K562 (cell line): Measurements from ENCODE around the gene TUBB2A. TPM values are rescaled to one million over a fixed set of nuclear protein-coding genes. Genes with fewer than 3 reads are reported as not detected.

Experiments
- BDP1 ChIP-seq: IDR thresholded peaks from 3 replicates; pipeline ENCODE4 v1.6.1; 2011; ENCODE audit not compliant: insufficient read length, insufficient read depth
- BRCA1 ChIP-seq, 2 experiments: fragments of 450-650 bp in 1 of 2; sonication (generic) in 1 of 2; formaldehyde crosslinking in 1 of 2; IDR thresholded peaks; 2 replicates each; pipeline versions ENCODE4 v1.5.0 to v1.6.1; 2017 to 2020; ENCODE audit warnings: mild to moderate bottlenecking in 1 of 2, missing genetic modification reagents in 1 of 2
- CBX2 ChIP-seq: fragments of 200-600 bp; sonication (generic); IDR thresholded peaks from one replicate; pipeline ENCODE4 v1.6.1; 2012; ENCODE audit warnings: mild to moderate bottlenecking, low read length, inconsistent platforms; ENCODE audit not compliant: insufficient read depth, poor library complexity, severe bottlenecking
- GTF2F1 ChIP-seq: IDR thresholded peaks from 2 replicates; pipeline ENCODE4 v1.6.1; 2011; ENCODE audit warnings: low read depth, low read length, improper control_type of control experiment
- HCFC1 ChIP-seq: IDR thresholded peaks from 2 replicates; pipeline ENCODE4 v1.6.1; 2012; ENCODE audit warnings: low read depth, low read length, improper control_type of control experiment
- HDAC1 ChIP-seq, 2 experiments: fragments of 450-650 bp; IDR thresholded peaks; 2 replicates each; pipeline ENCODE4 v1.6.1; 2016 to 2017; ENCODE audit warnings: inconsistent platforms in 1 of 2, mild to moderate bottlenecking in 1 of 2, moderate library complexity in 1 of 2
- HDAC3 ChIP-seq: fragments of 450-650 bp; IDR thresholded peaks from 2 replicates; pipeline ENCODE4 v1.6.1; 2018; ENCODE audit warnings: borderline replicate concordance, mild to moderate bottlenecking, moderate library complexity; ENCODE audit not compliant: partially characterized antibody
- HIVEP1 ChIP-seq: fragments of 250-450 bp; sonication (Bioruptor Pico); IDR thresholded peaks from 2 replicates; pipeline ENCODE4 v1.4.0; 2020; ENCODE audit warnings: mild to moderate bottlenecking
- HNRNPUL1 ChIP-seq: fragments of 200-400 bp; formaldehyde crosslinking; IDR thresholded peaks from 2 replicates; pipeline ENCODE4 v1.6.1; 2017; ENCODE audit warnings: low read length
- JUNB ChIP-seq: fragments of 450-650 bp; formaldehyde crosslinking; conservative IDR thresholded peaks from 2 replicates; pipeline ENCODE4 v1.4.0; 2020; ENCODE audit warnings: mild to moderate bottlenecking
- JUND ChIP-seq, 2 experiments: IDR thresholded peaks; 2 replicates in 1 of 2; 3 replicates in 1 of 2; pipeline ENCODE4 v1.6.1; 2011; ENCODE audit warnings: borderline replicate concordance in 2 of 2, low read depth in 2 of 2, low read length in 2 of 2, improper control_type of control experiment in 1 of 2, missing biosample characterization in 1 of 2, missing genetic modification characterization in 1 of 2, missing genetic modification reagents in 1 of 2
- MAX ChIP-seq: sonication (generic); formaldehyde crosslinking; IDR thresholded peaks from 2 replicates; pipeline ENCODE4 v1.9.0; 2022; ENCODE audit warnings: mild to moderate bottlenecking, missing genetic modification reagents
- MCM5 ChIP-seq: fragments of 450-650 bp; IDR thresholded peaks from 2 replicates; pipeline ENCODE4 v1.6.1; 2016; ENCODE audit warnings: low read depth
- MCM7 ChIP-seq, 2 experiments: fragments of 450-650 bp; IDR thresholded peaks; 2 replicates each; pipeline ENCODE4 v1.6.1; 2016 to 2018
- NCOA6 ChIP-seq: fragments of 450-650 bp; IDR thresholded peaks from 2 replicates; pipeline ENCODE4 v1.6.1; 2017; ENCODE audit warnings: mild to moderate bottlenecking
- NR4A1 ChIP-seq, 2 experiments: fragments of 250-450 bp in 1 of 2; fragments of 450-650 bp in 1 of 2; sonication (Bioruptor Pico) in 1 of 2; IDR thresholded peaks; 2 replicates each; pipeline versions ENCODE4 v1.4.0 to v1.6.1; 2016 to 2020; ENCODE audit warnings: mild to moderate bottlenecking in 2 of 2, missing compliant biosample characterization in 1 of 2, missing genetic modification characterization in 1 of 2, moderate library complexity in 1 of 2
- NRF1 ChIP-seq, 2 experiments: fragments of 450-650 bp; IDR thresholded peaks in 1 of 2; conservative IDR thresholded peaks in 1 of 2; 2 replicates each; pipeline ENCODE4 v1.6.1; 2014; ENCODE audit warnings: mild to moderate bottlenecking in 2 of 2
- PREB ChIP-seq: sonication (generic); formaldehyde crosslinking; IDR thresholded peaks from 2 replicates; pipeline ENCODE4 v1.8.1; 2023; ENCODE audit warnings: mild to moderate bottlenecking, missing genetic modification reagents
- ZHX1 ChIP-seq: fragments of 150-350 bp; conservative IDR thresholded peaks from 2 replicates; pipeline ENCODE4 v1.6.1; 2014; ENCODE audit warnings: low read length
- polyA plus RNA-seq, 8 experiments: library from polyadenylated mRNA; depleted of rRNA in 4 of 8; stranded (reverse) in 5 of 8; unstranded in 3 of 8; fragments of >200 nt; fragmentation: Nextera tagmentation in 2 of 8; fragmentation: Illumina TruSeq in 1 of 8; extraction: Ambion mirVana in 2 of 8; extraction: Trizol in 1 of 8; gene quantifications; 2 replicates each; pipeline versions ENCODE4 v1.2.1 to v1.2.3, GENCODE V29; 2011 to 2014; ENCODE audit warnings: inconsistent platforms in 1 of 8, missing spikeins in 1 of 8
- total RNA-seq, 7 experiments: library from RNA; depleted of rRNA in 6 of 7; stranded (reverse); fragments of >200 nt in 6 of 7; fragmentation: Illumina TruSeq in 2 of 7; extraction: Trizol in 2 of 7; gene quantifications; 2 replicates each; pipeline versions ENCODE4 v1.2.1 to v1.2.3, GENCODE V29; 2011 to 2021; ENCODE audit warnings: low replicate concordance in 1 of 7
- TF ChIP-seq, protein P1 (sequence below): IDR thresholded peaks from 2 replicates; pipeline ENCODE4 v1.6.1; 2011; ENCODE audit not compliant: insufficient read length; ENCODE audit errors: extremely low read depth

Gene TUBB2A
- total and polyA plus RNA-seq, 9 of the 15 experiments (the other 6 are each of a cell fraction or from before 2014, with no cell fraction given), result 3.6 to 92.1 (median 45.6) TPM

- no peak for TF ChIP-seq ZHX1
- TF ChIP-seq, protein P1, sequence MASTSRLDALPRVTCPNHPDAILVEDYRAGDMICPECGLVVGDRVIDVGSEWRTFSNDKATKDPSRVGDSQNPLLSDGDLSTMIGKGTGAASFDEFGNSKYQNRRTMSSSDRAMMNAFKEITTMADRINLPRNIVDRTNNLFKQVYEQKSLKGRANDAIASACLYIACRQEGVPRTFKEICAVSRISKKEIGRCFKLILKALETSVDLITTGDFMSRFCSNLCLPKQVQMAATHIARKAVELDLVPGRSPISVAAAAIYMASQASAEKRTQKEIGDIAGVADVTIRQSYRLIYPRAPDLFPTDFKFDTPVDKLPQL, result no peak
- no peak for TF ChIP-seq MCM5
- peak; percentile 93 for TF ChIP-seq GTF2F1
- TF ChIP-seq MAX (CRISPR knock-in tag), result peak; percentile 32; the same call in 1 of the 2 replicates
- TF ChIP-seq JUNB, result peak; percentile 92
- no peak for TF ChIP-seq CBX2
- peak; percentile 93 for TF ChIP-seq JUND (IDR thresholded peaks at IDR 0.05; ENCODE audit: borderline replicate concordance, low read depth, low read length)
- peak; percentile 76; the same call in 1 of the 3 replicates for TF ChIP-seq JUND (tag; IDR thresholded peaks at IDR 0.05; ENCODE audit: borderline replicate concordance, low read depth, low read length)
- no peak; the same call in 1 of the 2 replicates for TF ChIP-seq HCFC1
- 0 out of 2 replicates have a peak, but pooled peaks have one; percentile 77 for TF ChIP-seq PREB (CRISPR knock-in tag)
- peak; percentile 85 to 87 for TF ChIP-seq NRF1 (conservative IDR thresholded peaks at IDR 0.05 in 1 of 2, IDR thresholded peaks at IDR 0.05 in 1 of 2)
- TF ChIP-seq MCM7 (IDR thresholded peaks at IDR 0.05), result no peak
- TF ChIP-seq NR4A1 (CRISPR knock-in tag; IDR thresholded peaks at IDR 0.05), result no peak
- TF ChIP-seq NR4A1 (tag; IDR thresholded peaks at IDR 0.05), result no peak
- no peak for TF ChIP-seq HDAC3
- TF ChIP-seq HIVEP1 (CRISPR knock-in tag), result peak; percentile 40; the same call in 1 of the 2 replicates
- no peak for TF ChIP-seq HDAC1 (IDR thresholded peaks at IDR 0.05)
- TF ChIP-seq NCOA6, result no peak
- TF ChIP-seq BRCA1 (IDR thresholded peaks at IDR 0.05), result no peak
- TF ChIP-seq BRCA1 (CRISPR knock-in tag; IDR thresholded peaks at IDR 0.05), result no peak
- no peak for TF ChIP-seq BDP1
- TF ChIP-seq HNRNPUL1, result no peak
Measured at GRCh38 chr6:3157131-3157933, at the start of gene TUBB2A (continued).
